HG03066 (cell line): ENCODE results near the gene VDR.
"Not testable (repeated sequence)": the region's sequence is repeated elsewhere in the genome, so short reads cannot be mapped to it uniquely, and the experiment has no call there.

ENCODE experiments used
- ATAC-seq: cut with Tn5 transposase; IDR thresholded peaks from one replicate; pipeline ENCODE4 v1.9.1; 2021; ENCODE audit warnings: low read depth; ENCODE audit not compliant: unreplicated experiment

The VDR gene

DNA sequence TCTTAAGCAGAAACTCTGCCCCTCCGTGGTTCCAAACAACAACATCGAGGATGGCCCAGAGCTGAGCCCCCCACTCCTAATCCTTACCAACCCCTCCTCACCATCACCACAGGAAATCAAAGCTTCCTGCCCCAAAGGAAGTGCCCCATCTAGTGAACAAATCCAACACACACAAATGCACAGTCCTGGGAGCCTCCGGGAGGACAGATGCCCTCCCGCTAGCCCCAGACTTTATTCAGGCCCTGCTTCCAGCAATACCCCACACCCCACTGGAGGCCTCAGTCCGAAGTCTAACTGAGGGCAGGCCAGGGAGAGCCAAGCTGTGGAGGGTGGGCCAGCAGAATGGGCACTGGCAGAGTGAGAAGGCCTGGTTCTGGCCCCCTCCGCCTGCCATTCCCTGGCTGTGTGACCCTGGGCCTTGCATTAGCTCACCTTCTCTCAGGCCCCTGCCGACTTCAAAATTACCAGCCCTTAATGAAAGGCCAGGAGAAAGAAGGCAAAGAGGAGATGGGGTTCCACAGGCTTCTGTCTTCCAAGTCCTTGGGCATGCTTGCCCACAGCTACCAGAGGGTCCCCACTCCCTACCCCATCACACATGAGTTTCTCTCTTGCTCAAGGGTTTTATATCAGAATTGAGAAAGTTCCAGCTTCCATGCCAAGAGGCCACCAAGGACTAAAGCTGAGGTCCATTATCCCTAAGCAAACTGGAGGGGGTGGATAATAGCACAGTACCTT is 87.4 kb downstream of the VDR start:
- ATAC-seq: no peak

DNA sequence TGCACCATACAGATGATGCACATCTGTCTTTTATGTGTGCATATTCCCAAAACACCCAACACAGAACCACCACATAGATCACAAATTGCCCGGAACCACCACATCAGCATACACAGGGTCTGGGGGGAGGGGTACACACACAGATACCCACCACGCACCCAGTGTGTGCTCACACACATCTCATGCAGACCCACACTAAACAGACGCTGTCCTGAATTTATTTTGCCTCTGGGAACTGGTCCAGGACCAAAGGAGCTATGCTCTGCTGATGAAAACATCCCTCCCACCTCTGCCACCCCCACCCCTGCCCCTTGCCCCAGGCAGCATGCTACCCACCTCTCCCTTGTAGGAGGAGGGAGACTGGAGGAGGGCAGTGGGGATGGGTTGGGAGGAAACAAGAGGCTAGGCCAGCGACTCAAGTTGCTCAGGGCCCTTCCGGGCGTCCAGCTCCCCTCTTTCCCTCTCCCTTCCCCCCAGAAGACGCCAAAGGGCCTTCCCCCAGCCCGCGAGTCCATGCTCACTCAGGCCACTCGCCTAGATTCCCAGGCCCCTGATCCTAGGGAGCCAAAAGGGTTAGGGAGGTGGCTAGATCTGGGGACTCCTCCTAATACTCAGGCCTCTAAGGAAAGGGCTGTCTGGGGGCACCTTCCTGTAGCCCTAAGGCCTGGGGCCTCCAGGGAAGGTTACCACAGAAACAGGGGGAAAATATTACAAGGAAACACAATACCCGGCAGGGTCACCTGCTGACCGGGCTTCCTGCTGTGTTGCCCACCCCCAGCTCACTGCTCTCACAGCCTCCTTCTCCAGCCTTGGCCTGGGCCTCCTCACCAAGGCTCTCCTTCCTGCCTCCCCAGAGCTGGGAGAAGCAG is 88.2 kb downstream of the VDR start:
- ATAC-seq: no peak

DNA sequence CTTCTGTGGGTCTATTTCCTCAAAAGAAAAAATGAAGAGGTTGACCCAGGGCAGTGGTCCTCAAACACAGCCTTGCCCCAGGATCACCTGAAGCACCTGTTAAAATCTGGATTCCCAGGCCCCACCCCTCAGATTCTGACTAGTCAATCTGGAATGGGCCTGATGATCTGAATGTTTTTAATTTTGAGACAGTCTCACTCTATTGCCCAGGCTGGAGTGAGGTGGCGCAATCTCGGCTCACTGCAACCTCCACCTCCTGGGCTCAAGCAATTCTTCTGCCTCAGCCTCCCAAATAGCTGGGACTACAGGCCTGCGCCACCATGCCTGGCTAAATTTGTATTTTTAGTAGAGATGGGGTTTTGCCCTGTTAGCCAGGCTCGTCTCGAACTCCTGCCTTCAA is 89.3 kb downstream of the VDR start:
- not testable (repeated sequence) for ATAC-seq

DNA sequence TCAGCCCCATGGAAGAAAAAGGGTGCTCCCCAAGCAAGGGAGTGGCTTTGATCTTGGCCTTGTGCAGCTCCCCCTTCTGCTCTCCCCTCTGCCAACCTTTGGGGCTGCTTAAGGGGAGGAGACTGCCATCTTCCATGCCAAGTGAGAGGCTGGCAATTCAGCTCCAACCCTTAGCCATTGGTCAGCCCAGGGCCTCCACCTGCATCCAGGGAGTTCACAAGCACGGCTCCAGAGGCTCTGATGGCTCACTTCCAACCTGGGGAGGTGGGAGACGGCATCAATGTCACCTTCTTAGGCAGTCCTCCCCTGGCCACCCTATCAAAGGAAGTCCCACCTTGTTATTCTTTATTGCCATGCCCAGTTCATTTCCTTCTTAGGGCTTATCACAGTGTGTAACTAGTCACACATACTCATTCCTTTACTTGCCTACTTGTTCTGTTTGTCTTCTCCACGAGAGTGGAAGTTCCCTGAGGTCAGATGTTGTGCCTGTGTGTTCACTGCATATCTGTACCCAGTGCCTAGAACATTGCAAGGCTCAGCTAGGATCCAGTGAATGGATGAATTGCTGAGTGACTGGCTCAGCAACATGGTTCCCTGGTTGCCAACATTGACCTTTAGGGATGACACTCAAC is 90.1 kb downstream of the VDR start:
- no peak for ATAC-seq

DNA sequence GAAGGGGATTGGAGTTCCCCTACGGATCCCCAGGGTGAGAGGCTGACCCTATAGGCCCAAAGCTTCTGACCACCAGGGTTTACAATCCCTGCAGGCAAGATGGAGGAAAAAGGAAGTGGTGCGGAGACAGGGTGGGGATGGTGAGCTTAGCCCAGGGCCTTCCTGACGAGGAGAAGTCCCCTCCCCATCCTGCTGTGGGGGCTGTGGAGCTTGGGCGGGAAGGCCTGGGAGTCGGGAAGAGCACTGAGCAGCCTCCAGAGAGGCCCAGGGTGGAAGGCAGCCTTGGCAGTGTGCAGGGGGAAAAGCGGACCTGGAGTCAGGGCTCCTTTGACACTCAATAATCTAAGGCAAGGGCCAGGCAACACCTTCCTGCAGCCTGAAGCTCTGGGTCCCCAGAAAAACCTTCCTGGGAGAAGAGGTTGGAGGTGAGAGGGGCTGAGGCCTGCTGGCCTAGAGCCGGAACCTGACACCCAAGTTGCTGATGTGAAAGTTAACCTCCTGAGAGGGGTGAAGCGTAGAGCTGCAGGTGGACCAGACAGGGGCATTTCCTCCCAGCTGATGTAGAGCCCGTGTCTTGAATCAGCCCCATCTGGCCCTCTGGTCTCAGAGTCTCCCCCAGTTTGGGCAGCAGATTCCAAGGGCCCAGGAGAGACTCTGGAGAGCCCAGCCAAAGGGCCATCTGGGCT is 91.1 kb downstream of the VDR start:
- ATAC-seq: peak; percentile 37

DNA sequence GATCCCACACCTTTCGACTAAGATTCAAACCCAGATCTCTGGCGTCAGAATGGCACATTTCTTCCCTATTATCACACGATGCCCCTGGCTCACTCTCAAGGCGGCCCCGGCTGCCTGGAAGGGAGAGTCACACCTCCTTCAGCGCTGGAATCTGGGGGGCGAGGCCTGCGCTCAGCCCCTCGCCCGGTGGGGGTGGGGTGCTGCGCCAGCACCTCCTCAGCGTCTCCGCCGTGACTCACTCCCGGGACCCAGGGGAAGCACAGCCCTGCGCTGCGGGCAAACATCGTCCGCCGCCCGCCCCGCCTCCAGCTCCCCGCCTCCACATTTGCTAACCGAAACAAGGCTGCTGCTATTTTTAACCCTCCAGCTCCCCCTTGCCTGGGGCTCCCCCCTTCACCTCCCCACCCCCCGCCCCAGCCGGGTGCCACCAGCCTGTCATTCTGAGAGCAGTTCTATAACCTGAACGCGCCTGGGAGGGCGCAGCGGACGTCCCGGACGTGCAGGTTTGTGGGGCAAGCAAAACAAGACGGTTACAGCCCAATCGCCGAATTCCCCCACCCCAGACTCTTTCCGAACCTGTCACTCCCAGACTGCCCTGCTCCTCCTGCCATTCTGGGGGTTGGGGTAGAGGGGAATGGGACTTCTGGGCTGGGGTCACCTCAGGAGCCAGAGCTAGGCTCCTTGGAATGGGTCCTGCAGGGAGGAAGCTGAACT is 91.8 kb downstream of the VDR start:
- ATAC-seq: peak; percentile 63

DNA sequence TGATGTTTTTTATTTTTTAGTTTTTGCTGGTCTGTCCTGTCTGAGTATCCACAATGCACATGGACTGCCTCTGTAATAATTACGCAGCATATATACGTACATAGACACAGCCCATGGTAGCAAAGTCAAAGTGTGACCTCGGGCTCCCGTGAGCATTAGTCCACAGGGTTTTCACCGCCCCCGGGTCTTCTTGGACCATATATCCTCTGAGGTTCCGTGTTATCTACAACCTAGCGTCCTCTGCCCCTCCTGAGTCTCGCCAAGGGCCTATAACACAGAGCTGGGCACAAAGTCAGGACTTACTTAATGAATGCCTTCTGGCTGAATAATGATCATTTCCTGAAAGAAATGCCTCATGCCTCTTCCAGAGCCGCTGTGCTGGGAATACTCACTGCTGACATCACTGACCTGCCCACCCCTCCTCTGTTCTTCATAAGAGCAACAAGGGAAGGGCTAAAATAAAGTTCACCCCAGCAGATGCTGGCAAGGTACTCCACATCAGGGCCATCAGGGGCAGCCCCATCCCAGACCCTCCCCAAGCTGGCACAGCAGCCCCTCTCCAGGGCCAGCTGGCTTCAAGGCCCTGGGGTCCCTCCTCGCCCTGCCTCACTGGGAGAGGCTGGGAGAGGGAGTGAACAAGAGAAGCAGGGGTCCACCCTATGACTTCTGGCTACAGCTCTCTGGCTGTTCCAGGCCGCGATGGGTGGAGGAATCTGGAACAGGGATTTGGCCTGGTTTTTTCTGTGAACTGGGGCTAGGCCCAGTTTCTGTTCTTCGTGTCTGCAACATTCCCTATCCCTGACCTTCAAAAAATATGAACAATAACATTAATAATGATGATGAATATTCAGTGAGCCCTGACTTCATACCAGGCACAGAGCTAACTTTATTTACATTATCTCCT is 93.0 kb downstream of the VDR start:
- ATAC-seq: no peak

DNA sequence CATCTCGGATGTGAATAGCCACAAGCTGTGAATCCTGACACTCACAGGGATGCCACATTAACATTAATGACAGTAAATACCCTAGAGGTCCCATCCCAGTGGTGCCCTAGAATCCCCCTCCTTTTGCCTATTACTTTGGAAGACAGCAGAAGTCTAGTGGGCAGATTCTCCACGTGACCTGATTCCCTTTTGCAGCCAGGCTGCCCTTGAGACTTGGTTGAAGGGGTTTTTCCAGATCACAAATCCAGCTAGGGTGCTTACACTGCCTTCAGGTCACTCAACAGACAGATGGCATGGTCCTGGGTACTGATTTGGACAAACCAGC is 93.8 kb downstream of the VDR start:
- ATAC-seq: no peak

DNA sequence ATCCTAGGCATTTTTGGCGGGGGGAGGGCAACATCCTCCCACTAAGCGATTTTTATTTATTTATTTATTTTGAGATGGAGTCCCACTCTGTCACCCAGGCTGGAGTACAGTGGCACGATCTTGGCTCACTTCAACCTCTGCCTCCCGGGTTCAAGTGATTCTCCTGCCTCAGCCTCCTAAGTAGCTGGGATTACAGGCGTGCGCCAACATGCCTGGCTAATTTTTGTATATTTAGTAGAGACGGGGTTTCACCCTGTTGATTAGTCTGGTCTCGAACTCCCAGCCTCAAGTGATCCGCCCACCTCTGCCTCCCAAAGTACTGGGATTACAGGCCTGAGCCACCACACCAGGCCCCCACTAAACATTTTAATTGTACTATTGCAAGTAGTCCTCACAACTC is 95.3 kb downstream of the VDR start:
- not testable (repeated sequence) for ATAC-seq

DNA sequence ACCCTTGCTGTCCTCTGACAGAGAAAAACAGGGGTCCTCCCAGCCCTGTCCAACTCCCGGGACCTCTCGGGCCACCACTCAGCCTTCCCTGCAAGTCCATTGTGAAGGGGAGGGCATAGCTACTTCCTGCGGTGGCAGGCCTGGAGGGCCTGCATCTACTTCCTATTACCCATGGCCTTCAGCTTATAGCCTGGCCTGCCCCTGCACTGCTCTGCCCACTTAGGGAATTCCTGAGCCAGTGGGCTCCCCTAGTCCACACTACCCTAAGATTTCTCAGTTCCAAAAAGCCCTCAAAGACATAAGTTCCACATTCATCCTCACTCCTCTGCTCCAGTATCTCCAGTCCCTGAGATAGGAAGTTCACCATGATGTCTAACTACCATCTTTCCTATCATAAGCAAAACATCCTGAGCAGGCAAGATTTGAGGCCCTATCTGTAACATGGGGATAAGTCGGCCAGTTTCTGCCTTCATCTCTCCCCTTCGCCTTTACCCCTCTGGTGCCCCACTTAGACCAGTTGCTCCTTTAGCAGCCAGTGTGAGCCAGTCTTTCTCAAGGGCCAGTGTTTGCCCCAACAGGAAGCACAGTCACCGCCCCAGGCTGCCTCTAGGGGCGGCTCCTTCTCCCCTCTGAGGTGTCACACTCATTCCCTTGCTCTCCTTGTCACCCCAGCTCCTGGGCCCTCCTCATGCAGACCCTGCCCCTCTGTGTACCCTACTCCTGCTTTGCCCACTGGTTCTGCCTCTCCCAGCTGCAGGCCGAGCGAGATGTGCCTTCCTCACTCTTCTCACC is 96.0 kb downstream of the VDR start:
- ATAC-seq: no peak

DNA sequence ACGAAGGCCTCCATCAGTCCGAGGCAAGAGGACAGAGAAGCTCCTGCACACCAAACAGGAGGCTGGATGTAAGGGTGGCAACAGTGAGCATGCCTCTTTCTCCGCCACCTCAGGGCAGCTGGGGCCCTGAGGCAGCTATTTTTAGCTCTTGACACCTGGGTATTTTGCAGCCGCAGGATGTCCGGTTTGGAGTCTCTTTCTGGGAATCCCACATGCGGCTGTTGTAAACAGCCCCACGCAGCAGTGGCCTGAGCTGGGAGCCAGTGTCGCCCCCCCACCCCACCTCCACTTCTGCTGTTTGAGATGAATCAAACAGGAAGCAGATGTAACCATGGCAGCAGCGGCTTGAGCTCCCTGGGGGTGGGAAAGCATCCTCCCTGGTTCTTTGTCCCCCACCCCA is 96.7 kb downstream of the VDR start:
- ATAC-seq: peak; percentile 29

DNA sequence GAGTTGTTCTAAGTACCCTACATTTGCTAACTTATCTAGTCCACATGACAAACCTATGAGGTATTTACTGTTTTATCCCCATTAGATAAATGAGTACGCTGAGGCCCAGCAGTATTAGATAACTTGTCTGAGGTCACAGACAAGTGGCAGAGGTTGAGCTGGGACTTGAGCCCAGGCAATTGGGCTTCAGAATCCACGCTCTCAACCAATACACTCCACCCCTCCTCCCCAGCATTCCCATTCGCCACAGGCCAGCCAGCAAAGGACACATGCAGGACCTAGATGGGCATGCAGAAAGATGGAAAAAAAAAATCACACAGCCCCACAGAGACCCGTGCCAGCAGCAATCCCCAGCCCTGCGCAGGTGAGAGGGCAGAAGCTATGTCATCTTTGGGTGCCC is 97.5 kb downstream of the VDR start:
- ATAC-seq: no peak

DNA sequence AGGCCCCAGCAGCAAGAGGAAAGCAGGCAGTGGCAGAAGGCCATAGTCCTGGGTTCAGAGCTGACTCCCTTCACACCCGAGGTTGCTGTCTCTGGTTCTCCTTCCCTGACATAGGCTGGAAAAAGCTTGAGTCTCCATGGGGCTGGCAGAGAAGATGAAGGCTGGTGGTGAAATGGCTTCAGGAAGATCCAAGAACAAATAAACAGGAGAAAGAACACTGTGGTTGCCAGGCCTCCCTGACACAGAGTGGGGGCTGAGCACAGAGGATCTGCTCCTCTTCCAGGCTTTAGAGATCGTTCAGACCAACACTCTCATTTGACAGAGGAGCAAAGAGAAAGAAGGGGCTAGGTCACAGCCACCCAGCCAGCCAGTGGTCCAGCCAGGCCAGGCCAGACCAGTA is 99.4 kb downstream of the VDR start:
- ATAC-seq: no peak

DNA sequence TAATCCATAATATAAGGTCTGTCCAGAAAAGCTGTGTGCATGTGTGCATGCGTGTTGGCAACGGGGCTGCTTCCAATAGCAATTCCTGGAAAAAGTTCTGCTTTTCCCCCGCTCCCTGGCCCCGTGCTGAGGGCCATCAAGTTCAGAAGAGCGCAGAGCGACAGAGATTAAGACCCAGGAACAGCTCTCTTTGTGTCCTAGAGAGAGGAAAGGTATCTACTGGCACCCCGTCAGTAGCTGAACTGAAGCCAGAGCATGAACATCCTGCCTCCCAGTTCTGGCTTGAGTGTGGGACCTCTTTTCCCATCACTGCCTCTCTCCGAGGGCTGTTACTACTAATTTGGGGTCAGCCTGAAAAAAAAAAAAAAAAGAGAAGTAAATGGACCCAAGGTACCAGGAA is 100.6 kb downstream of the VDR start:
- no peak for ATAC-seq

DNA sequence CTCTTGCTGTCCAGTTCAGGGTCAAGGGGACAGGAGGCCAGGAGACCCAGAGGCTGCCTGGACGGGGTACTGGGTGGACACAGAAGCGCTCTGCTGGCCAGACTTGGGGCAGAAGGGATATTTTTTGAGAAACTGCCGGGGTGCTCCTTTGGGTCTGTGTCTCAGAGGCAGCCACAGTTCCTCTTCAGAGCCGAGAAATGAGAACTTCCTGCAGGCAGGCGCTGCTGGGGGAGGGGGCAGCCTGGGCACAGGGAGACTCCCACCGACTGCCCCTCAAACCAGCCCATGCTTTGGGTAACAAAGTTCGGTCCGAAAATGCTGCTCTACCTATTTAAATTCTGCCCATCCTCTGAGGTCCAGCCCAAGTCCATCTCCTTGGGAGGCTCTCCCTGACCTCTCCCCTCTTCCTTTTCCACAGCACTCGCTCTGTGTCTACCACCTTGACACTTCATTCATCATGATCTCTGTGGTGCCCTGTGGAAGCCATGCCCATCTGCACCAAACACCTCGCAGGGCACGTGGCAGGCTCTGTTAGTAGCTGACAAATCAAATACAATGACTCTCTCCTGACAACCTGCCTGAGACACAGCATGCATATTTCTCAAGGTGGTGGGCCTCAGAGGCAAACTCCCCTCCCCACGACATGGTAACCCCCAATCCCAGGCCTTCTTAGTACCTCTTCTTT is 101.5 kb downstream of the VDR start:
- ATAC-seq: no peak

DNA sequence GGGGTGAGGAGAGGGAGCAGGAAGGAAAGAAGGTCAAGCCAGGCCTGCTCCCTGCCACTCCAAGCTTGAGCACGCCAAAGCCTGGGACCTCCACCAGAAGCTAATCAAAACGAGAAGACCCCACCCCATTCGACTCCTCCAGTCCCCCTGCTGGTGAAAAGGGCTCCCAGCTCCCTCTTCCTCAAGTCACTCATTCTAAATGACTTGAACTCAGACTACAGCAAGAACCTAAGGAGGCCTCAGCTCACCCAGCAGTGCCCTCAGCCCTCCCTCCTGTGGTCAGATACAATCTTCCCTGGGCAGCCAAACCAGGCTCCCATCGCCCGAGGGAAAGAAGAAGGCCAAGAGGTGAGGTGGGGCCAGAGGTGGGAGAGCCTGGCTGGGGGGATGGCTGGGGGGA is 102.5 kb downstream of the VDR start:
- no peak for ATAC-seq

DNA sequence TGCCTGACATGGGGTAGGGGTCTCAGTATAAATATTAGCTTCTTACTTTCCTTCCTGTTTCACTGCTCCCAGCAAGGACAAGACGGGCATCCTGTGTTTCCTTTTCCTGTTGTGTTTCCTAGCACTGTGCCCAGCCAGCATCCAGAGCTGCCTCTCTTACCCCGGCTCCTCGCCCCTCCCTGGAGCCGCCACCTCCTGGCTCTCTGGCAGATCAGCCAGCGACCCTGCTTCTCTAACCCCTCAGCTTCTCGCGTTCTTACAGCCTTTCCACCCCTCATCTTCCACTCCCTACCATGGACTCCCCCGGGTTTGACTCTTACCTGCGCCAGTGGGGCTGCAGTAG is 102.9 kb downstream of the VDR start:
- ATAC-seq: no peak

DNA sequence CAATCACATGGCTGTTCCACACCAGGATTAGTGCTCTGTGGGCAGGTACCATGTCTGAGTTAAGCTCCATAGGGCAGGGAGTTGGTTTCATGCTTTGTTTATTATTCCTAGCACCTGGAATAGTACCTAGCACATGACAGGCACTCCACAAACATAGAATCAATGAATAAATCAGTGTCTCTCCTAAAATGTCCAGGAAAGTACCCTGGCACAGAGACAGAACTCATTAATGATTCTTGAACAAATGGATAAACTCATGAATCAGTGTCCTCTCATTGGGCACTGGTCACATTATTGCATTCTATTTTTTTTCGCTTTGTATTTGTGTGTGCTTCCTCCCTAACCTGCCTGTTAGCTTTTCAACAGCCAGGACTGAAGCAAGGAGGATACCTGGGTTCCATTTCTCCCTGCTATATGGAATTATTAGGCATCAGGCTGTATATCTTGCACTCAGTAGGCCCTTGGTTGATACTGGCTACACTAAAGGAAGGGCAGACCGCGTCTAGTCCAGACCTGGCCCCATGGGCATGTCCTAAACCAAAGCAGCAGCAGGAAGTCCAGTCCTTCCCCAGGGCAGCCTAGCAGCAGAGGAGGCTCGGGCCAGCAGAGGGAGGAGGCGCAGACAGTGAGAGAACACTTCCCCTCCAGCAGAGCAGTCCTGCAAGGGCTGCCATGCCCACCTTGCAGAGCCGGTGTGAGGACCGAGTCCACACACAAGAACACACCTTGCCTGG is 103.5 kb downstream of the VDR start:
- no peak for ATAC-seq
